Measurements from ENCODE around the gene ZNF148. TPM values are rescaled to one million over a fixed set of nuclear protein-coding genes. Genes with fewer than 3 reads are reported as not detected.

Gene ZNF148, protein sequence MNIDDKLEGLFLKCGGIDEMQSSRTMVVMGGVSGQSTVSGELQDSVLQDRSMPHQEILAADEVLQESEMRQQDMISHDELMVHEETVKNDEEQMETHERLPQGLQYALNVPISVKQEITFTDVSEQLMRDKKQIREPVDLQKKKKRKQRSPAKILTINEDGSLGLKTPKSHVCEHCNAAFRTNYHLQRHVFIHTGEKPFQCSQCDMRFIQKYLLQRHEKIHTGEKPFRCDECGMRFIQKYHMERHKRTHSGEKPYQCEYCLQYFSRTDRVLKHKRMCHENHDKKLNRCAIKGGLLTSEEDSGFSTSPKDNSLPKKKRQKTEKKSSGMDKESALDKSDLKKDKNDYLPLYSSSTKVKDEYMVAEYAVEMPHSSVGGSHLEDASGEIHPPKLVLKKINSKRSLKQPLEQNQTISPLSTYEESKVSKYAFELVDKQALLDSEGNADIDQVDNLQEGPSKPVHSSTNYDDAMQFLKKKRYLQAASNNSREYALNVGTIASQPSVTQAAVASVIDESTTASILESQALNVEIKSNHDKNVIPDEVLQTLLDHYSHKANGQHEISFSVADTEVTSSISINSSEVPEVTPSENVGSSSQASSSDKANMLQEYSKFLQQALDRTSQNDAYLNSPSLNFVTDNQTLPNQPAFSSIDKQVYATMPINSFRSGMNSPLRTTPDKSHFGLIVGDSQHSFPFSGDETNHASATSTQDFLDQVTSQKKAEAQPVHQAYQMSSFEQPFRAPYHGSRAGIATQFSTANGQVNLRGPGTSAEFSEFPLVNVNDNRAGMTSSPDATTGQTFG
- 10 to 100 TPM; 64.2 to 86.7 (median 75.3) TPM for total RNA-seq

DNA sequence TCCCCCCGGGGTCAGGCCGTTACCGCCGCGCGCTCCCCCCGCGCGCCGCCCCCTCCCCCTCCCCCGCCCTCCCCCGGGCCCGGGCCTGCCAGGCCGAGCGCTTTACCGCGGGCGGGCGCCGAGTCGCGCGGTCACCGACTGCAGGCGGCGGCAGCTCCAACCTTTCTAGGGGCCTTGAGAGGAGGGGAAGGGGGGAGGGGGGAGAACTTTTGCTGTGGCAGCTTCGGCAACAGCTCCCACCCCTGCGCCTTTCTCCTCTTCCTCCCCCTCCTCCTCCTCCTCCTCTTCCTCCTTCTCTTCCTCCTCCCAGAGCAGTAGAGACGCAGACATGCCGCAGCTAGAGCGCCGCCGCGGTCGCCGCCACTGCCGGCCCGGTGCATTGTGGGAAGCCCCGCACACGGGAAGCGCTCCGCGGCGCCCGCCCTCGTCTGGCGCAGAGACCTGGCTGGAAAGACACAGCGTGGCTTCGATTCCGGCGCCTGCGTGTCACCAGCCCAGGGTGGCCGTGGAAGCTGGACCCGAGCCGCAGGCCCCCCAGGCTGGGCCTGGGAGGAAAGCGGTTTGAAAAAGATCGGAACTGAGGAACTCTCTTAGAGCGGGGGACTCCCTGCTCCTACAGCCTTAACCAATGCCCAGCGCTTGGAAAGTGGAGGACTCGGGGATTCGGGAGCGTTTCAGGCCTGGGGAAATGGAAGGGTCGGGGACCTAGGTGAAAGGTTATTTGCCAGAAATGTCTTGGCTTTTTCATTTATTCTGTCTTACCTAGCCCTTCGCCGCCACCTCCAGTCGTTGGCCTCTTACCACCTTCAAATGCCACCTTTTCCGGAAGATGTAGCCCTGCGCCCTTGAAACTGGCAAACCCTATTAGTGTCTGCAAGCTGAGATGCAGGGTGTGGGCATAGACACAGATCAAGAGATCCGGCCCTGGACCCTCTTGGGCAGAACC, at the start of gene ZNF148:
Gene ZNF148, minus strand, starts transcription at position 330 of the 946 bp plus-strand sequence. CDS start 61,685 bp downstream, outside the sequence.
- peak; percentile 89 to 90 for DNase-seq
- H3K9me3 ChIP-seq: no peaks in the 10 kb centered on the region
- H3K4me3 ChIP-seq (replicated peaks in 1 of 3): peak within 1 kb of the TSS; percentile 78 to 93 (median 91)
- peak; percentile 38 to 90 for TF ChIP-seq POLR2A (IDR thresholded peaks at IDR 0.05)
- TF ChIP-seq, protein P1, sequence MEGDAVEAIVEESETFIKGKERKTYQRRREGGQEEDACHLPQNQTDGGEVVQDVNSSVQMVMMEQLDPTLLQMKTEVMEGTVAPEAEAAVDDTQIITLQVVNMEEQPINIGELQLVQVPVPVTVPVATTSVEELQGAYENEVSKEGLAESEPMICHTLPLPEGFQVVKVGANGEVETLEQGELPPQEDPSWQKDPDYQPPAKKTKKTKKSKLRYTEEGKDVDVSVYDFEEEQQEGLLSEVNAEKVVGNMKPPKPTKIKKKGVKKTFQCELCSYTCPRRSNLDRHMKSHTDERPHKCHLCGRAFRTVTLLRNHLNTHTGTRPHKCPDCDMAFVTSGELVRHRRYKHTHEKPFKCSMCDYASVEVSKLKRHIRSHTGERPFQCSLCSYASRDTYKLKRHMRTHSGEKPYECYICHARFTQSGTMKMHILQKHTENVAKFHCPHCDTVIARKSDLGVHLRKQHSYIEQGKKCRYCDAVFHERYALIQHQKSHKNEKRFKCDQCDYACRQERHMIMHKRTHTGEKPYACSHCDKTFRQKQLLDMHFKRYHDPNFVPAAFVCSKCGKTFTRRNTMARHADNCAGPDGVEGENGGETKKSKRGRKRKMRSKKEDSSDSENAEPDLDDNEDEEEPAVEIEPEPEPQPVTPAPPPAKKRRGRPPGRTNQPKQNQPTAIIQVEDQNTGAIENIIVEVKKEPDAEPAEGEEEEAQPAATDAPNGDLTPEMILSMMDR (IDR thresholded peaks at IDR 0.05): no peak
- 0 to 1% methylated on average over 22 to 56 of the region's 69 CpGs for WGBS, 2 donors
- H3K27ac ChIP-seq: peak within 1 kb of the TSS; percentile 91 to 94 (median 91)
- H3K36me3 ChIP-seq: no peaks in the 10 kb centered on the region
- intact Hi-C loops (cut with DNase I): no loop called here
- H3K27me3 ChIP-seq: no peaks in the 10 kb centered on the region
- H3K4me1 ChIP-seq: peaks cover 21 to 22% of the 10 kb centered on the region in 2 donors

DNA sequence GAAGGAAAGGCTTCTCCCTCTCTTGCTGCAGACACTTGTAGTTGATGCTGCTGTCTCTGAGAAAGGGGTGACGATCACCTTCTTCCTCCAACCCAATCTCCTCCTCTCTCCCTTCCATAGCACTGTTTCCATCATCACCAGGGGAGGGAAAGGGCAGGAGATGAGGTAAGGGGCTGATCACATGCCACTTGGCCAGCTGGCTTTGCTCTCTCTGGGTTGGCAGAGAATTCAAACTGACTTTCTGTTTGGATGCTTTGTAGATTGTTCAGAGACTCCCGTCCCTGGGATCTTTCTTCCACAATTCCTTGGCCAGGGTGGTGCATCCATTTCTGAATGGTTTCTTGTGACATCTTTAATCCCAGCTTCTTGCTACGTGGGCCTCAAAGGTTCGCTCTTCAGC, 43.2 kb upstream of the ZNF148 start:
- intact Hi-C loops (cut with DNase I): no loop called here

DNA sequence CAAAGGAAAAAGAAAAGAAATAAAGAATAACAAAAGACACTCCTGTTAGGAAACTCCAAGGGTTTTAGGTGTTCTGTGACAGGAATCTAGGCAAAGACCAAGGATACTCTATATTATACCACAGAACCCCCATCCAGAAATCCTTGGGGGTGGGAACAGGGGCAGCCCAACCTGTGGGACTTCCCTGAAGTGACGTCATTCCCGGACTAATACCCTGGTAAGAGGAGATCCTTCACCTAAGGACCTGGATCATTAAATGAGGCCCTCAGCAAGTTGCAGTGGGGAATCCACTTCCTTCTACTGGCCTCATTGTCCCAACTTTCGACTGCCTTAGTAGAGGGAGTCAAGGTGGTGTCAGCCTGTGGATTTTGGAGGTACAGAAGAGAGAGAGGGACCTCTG, 41.1 kb upstream of the ZNF148 start:
- 71 to 73% methylated on average over 3 of the region's 3 CpGs for WGBS, 2 donors
- intact Hi-C loops (cut with DNase I): no loop called here
- no peaks in the 10 kb centered on the region for H3K4me1 ChIP-seq
- TF ChIP-seq, protein P1 (IDR thresholded peaks at IDR 0.05): no peak
- TF ChIP-seq POLR2A (IDR thresholded peaks at IDR 0.05): no peak
- H3K9me3 ChIP-seq: no peaks in the 10 kb centered on the region
- H3K27me3 ChIP-seq: no peaks in the 10 kb centered on the region
- H3K36me3 ChIP-seq: no peaks in the 10 kb centered on the region
- no peak for DNase-seq
- no peak overlapping the region for H3K4me3 ChIP-seq (replicated peaks in 1 of 3)
- H3K27ac ChIP-seq: no peak overlapping the region

More for the DNA sequence above, 43.2 kb upstream of the ZNF148 start:
- DNase-seq: no peak
- Histone ChIP-seq H3K4me3 (replicated peaks in 1 of 3) (no peak overlapping the region), H3K27ac (no peak overlapping the region), H3K9me3 (no peaks in the 10 kb centered on the region), H3K27me3 (no peaks in the 10 kb centered on the region), H3K4me1 (no peaks in the 10 kb centered on the region), H3K36me3 (no peaks in the 10 kb centered on the region)
- 90 to 93% methylated on average over 4 of the region's 4 CpGs for WGBS, 2 donors
- TF ChIP-seq, protein P1 (IDR thresholded peaks at IDR 0.05): no peak
- no peak for TF ChIP-seq POLR2A (IDR thresholded peaks at IDR 0.05)

DNA sequence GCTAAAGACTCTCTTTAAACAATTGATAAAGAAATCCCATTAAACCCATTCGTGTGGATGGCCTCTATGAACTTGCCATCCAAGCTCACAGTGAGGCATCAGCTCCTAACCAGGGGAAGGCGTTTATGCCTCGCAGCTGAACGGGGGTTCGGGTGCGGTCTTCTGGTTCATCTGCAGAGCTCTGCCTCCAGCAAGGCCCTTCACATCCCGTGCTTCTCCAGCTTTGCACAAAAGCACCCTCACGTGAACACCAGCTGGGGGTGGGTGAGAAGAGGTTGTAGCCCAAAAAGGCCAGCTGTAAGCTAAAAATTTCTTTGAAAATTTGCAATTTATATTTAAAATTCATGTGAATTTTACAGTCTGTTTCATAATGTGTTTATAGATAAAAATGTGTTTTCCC, 39.5 kb upstream of the ZNF148 start:
- 80% methylated on average over 8 of the region's 8 CpGs for WGBS, 2 donors
- no peak for TF ChIP-seq POLR2A (IDR thresholded peaks at IDR 0.05)
- TF ChIP-seq, protein P1 (IDR thresholded peaks at IDR 0.05): no peak

More for the DNA sequence above, 39.5 kb upstream of the ZNF148 start:
- no peak for DNase-seq
- no peak overlapping the region for H3K27ac ChIP-seq
- no peaks in the 10 kb centered on the region for H3K9me3 ChIP-seq
- intact Hi-C loops (cut with DNase I): no loop called here
- no peaks in the 10 kb centered on the region for H3K27me3 ChIP-seq
- no peak overlapping the region for H3K4me3 ChIP-seq (replicated peaks in 1 of 3)
- H3K36me3 ChIP-seq: no peaks in the 10 kb centered on the region
- H3K4me1 ChIP-seq: no peaks in the 10 kb centered on the region
